HepG2 (cell line): ENCODE measurements around the gene DPP3. TPM values are rescaled to one million over a fixed set of nuclear protein-coding genes. Genes with fewer than 3 reads are reported as not detected.

Experiments used
- ATAC-seq: fragments of 200-7000 bp; cut with Tn5 transposase; 3 replicates; pipeline ENCODE4 v1.9.1; 2020; ENCODE audit warnings: mild to moderate bottlenecking, moderate library complexity
- BruUV-seq: library from RNA; stranded (reverse); fragments of 400-500 nt; replicated peaks from 2 replicates; lab custom pipeline; 2021; lab: Mats Ljungman, UMichigan
- CTCF ChIA-PET: fragments of 300-600 bp; formaldehyde crosslinking; extraction: SDS; loops from one replicate; lab custom pipeline; 2021; ENCODE audit warnings: low total read pairs, inconsistent platforms, low intra/inter-chr PET ratio; lab: Yijun Ruan, JAX
- POLR2A ChIA-PET: fragments of 350-600 bp; sonication (Branson Sonifier 250); formaldehyde crosslinking; loops from one replicate; lab custom pipeline; 2020; ENCODE audit warnings: antibody characterized with exemption, inconsistent platforms; lab: Yijun Ruan, JAX
- DNase-seq: peaks from one replicate; pipeline ENCODE4 v3.0.0-alpha.2; 2015; ENCODE audit warnings: low spot score
- FAIRE-seq: peaks from 3 replicates; lab custom pipeline; 2011; peaks lifted over from hg19 to GRCh38; lab: Jason Lieb, UNC
- H2AFZ ChIP-seq: one replicate; pipeline ENCODE4 v1.6.1; 2011; ENCODE audit warnings: low read length, inconsistent platforms
- H3K27ac ChIP-seq: fragments of 300-600 bp; 3 replicates; pipeline ENCODE4 v1.8.0; 2011; ENCODE audit warnings: mixed run types, mild to moderate bottlenecking, mixed read lengths, low read length, inconsistent platforms; ENCODE audit not compliant: insufficient read depth; ENCODE audit errors: extremely low read length
- H3K27me3 ChIP-seq, 2 experiments: fragments of 200-600 bp in 1 of 2; 2 replicates in 1 of 2; 3 replicates in 1 of 2; pipeline versions ENCODE4 v1.6.0 to v1.8.0; 2011; ENCODE audit warnings: low read length in 2 of 2, mild to moderate bottlenecking in 2 of 2, moderate library complexity in 2 of 2, inconsistent platforms in 1 of 2; ENCODE audit not compliant: insufficient read depth in 2 of 2, control insufficient read depth in 1 of 2
- H3K36me3 ChIP-seq, 2 experiments: fragments of 200-600 bp in 1 of 2; replicated peaks in 1 of 2; 2 replicates in 1 of 2; 3 replicates in 1 of 2; pipeline versions ENCODE4 v1.5.1 to v1.8.0; 2011; ENCODE audit warnings: low read length in 2 of 2, inconsistent platforms in 1 of 2; ENCODE audit not compliant: insufficient read depth in 2 of 2, control insufficient read depth in 1 of 2
- H3K4me1 ChIP-seq: 2 replicates; pipeline ENCODE4 v1.5.1; 2012; ENCODE audit warnings: low read length, inconsistent platforms; ENCODE audit not compliant: insufficient read depth
- H3K4me2 ChIP-seq: 2 replicates; pipeline ENCODE4 v1.6.0; 2011; ENCODE audit warnings: low read depth, low read length, inconsistent platforms
- H3K4me3 ChIP-seq, 3 experiments: fragments of 200-600 bp in 1 of 3; sonication (generic), shearing (Covaris generic) in 1 of 3; replicated peaks in 1 of 3; 2 replicates each; pipeline ENCODE4 v1.5.1; 2011 to 2016; ENCODE audit warnings: low read length in 3 of 3, inconsistent platforms in 2 of 3, low read depth in 2 of 3, mild to moderate bottlenecking in 2 of 3, control low read depth in 1 of 3, mixed read lengths in 1 of 3; ENCODE audit not compliant: insufficient read depth in 1 of 3
- H3K79me2 ChIP-seq: one replicate; pipeline ENCODE4 v1.6.1; 2011; ENCODE audit warnings: low read length, inconsistent platforms; ENCODE audit not compliant: insufficient read depth
- H3K9ac ChIP-seq: 2 replicates; pipeline ENCODE4 v1.6.0; 2011; ENCODE audit warnings: mild to moderate bottlenecking, low read depth, low read length, inconsistent platforms; ENCODE audit not compliant: insufficient read depth
- H3K9me3 ChIP-seq: 2 replicates; pipeline ENCODE4 v1.5.1; 2012; ENCODE audit warnings: mild to moderate bottlenecking, low read length
- H4K20me1 ChIP-seq: 2 replicates; pipeline ENCODE4 v1.6.0; 2011; ENCODE audit warnings: inconsistent platforms, mild to moderate bottlenecking, low read length, moderate library complexity; ENCODE audit not compliant: insufficient read depth
- HDAC1 ChIP-seq: sonication (generic); formaldehyde crosslinking; IDR thresholded peaks from 2 replicates; pipeline ENCODE4 v1.5.1; 2020; ENCODE audit warnings: mild to moderate bottlenecking, missing genetic modification reagents
- KDM1A ChIP-seq: IDR thresholded peaks from 2 replicates; pipeline ENCODE4 v1.6.1; 2016; ENCODE audit warnings: missing compliant biosample characterization
- PCBP1 ChIP-seq: fragments of 200-400 bp; formaldehyde crosslinking; IDR thresholded peaks from 2 replicates; pipeline ENCODE4 v1.6.1; 2017; ENCODE audit warnings: mild to moderate bottlenecking, low read depth, low read length, borderline replicate concordance
- WIZ ChIP-seq: sonication (generic); formaldehyde crosslinking; IDR thresholded peaks from 2 replicates; pipeline ENCODE4 v1.5.1; 2020; ENCODE audit warnings: mild to moderate bottlenecking, missing genetic modification reagents
- ZMYM3 ChIP-seq: sonication (generic); formaldehyde crosslinking; IDR thresholded peaks from 2 replicates; pipeline ENCODE4 v1.5.1; 2020; ENCODE audit warnings: mild to moderate bottlenecking, missing genetic modification reagents
- ZMYM4 ChIP-seq: sonication (generic); formaldehyde crosslinking; IDR thresholded peaks from 2 replicates; pipeline ENCODE4 v1.8.1; 2023; ENCODE audit warnings: mild to moderate bottlenecking, missing genetic modification reagents
- ZNF639 ChIP-seq: conservative IDR thresholded peaks from 2 replicates; pipeline ENCODE4 v1.6.1; 2018; ENCODE audit warnings: missing genetic modification reagents
- WGBS: methylation state at CpG from one replicate; pipeline ENCODE4 v1.1.6; 2017; ENCODE audit warnings: low lambda C conversion rate; 5-methylcytosine and 5-hydroxymethylcytosine counted together
- in situ Hi-C: cut with HindIII; loops from 2 replicates; pipeline ENCODE4 v1.10.0; 2017; ENCODE audit warnings: low pct_unique_long_range_greater_than_20kb; ENCODE audit not compliant: extremely low pct_ligation_motif_present
- intact Hi-C: fragments of 100-400 bp; cut with micrococcal nuclease; formaldehyde crosslinking; loops from one replicate; pipeline ENCODE4 v1.10.0; 2022; ENCODE audit not compliant: unreplicated experiment
- polyA plus RNA-seq, 8 experiments: library from polyadenylated mRNA; depleted of rRNA in 3 of 8; stranded (reverse) in 7 of 8; unstranded in 1 of 8; fragments of >200 nt; fragmentation: Illumina TruSeq in 4 of 8; extraction: Trizol in 4 of 8; gene quantifications; 2 replicates each; pipeline versions ENCODE4 v1.2.1 to v1.2.3, GENCODE V29; 2011 to 2016; ENCODE audit warnings: low read depth in 4 of 8, missing spikeins in 1 of 8, mixed read lengths in 1 of 8; ENCODE audit not compliant: insufficient read depth in 1 of 8
- total RNA-seq, 5 experiments: library from RNA; depleted of rRNA; stranded (reverse); fragments of >200 nt; fragmentation: Illumina TruSeq; extraction: Trizol; gene quantifications; 2 replicates each; pipeline ENCODE4 v1.2.3, GENCODE V29; 2016; ENCODE audit warnings: low read depth in 1 of 5
- TF ChIP-seq, protein P1 (sequence below): sonication (generic); formaldehyde crosslinking; conservative IDR thresholded peaks from 2 replicates; pipeline ENCODE4 v1.8.0; 2022; ENCODE audit warnings: mild to moderate bottlenecking, moderate library complexity, missing genetic modification reagents

DPP3 gene
- total and polyA plus RNA-seq, 2 of the 13 experiments (the other 11 are each of a cell fraction or from before 2014, with no cell fraction given) = 38.4 to 59.8 TPM

DNA sequence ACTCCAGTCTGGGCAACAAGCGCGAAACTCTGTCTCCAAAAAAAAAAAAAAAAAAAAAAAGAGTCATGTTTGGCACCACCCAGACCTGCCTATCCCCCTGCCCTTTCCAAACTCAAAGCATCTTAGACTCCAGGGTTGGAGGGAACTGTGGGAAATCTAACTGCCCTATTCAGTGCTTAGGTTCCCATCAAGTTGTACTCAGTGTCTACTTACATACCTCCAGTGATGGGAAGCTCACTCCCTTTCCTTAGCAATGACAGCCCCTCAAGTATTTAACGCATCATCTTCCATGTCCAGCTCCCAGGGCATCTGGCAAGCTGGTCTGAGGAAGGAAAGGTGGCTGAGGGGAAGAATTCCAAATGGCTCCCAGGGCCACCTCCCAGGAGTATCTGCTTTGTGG, 69.5 kb downstream of the DPP3 start:
- BruUV-seq = no TSS peak
- Histone ChIP-seq H3K27me3 (peaks cover 2 to 11% of the 10 kb centered on the region in 2 experiments; a peak in 4 of 5 replicates), H2AFZ (no peak overlapping the region), H3K36me3 (no peaks in the 10 kb centered on the region), H3K9me3 (no peaks in the 10 kb centered on the region), H3K27ac (no peak overlapping the region), H3K4me1 (peaks cover 46% of the 10 kb centered on the region), H3K9ac (no peak overlapping the region), H3K79me2 (no peaks in the 10 kb centered on the region), H3K4me2 (no peak overlapping the region), H4K20me1 (no peaks in the 10 kb centered on the region), H3K4me3 (no peak overlapping the region)
- intact Hi-C loops (no loop called here), in situ Hi-C loops (loop anchor here (25.0 kb wide), 1 partner anchor 288 kb away; the partner anchor contains the start of gene RCE1)
- FAIRE-seq (no peak), DNase-seq (no peak), ATAC-seq (no peak)
- CTCF ChIA-PET = no interaction called here
- 55% methylated on average over 3 of the region's 3 CpGs for WGBS
- TF ChIP-seq HDAC1 (no peak), ZNF639 (CRISPR knock-in tag) (no peak), KDM1A (CRISPR knock-in tag) (no peak), ZMYM3 (CRISPR knock-in tag) (peak; percentile 58; the same call in 1 of the 2 replicates), PCBP1 (no peak), WIZ (no peak), ZMYM4 (no peak)
- TF ChIP-seq, protein P1, sequence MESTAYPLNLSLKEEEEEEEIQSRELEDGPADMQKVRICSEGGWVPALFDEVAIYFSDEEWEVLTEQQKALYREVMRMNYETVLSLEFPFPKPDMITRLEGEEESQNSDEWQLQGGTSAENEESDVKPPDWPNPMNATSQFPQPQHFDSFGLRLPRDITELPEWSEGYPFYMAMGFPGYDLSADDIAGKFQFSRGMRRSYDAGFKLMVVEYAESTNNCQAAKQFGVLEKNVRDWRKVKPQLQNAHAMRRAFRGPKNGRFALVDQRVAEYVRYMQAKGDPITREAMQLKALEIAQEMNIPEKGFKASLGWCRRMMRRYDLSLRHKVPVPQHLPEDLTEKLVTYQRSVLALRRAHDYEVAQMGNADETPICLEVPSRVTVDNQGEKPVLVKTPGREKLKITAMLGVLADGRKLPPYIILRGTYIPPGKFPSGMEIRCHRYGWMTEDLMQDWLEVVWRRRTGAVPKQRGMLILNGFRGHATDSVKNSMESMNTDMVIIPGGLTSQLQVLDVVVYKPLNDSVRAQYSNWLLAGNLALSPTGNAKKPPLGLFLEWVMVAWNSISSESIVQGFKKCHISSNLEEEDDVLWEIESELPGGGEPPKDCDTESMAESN (CRISPR knock-in tag) = no peak
- POLR2A ChIA-PET = no interaction called here
